Measurements from ENCODE around the gene C10orf67.

C10orf67 gene

GRCh38 chr10:23201837-23202236 lies 142.8 kb downstream of the C10orf67 start:
- H3K4me3 ChIP-seq (ENCODE audit: low read depth, low read length) = no peak overlapping the region
- no peak for TF ChIP-seq CTCF (IDR thresholded peaks at IDR 0.05; ENCODE audit: low read depth, low read length)
- TF ChIP-seq MYC (IDR thresholded peaks at IDR 0.05; ENCODE audit: low read depth, low read length) = no peak
- TF ChIP-seq POLR2A (IDR thresholded peaks at IDR 0.05; ENCODE audit: extremely low read depth, insufficient read length) = no peak
- TF ChIP-seq MAX (IDR thresholded peaks at IDR 0.05; ENCODE audit: low read depth, low read length) = no peak
- DNase-seq (ENCODE audit: low read depth) = no peak

GRCh38 chr10:23200997-23201652 lies 143.5 kb downstream of the C10orf67 start:
- no peak overlapping the region for H3K4me3 ChIP-seq (ENCODE audit: low read depth, low read length)
- no peak for TF ChIP-seq CTCF (IDR thresholded peaks at IDR 0.05; ENCODE audit: low read depth, low read length)
- no peak for TF ChIP-seq MAX (IDR thresholded peaks at IDR 0.05; ENCODE audit: low read depth, low read length)
- TF ChIP-seq MYC (IDR thresholded peaks at IDR 0.05; ENCODE audit: low read depth, low read length) = no peak
- TF ChIP-seq POLR2A (IDR thresholded peaks at IDR 0.05; ENCODE audit: extremely low read depth, insufficient read length) = no peak
- no peak for DNase-seq (ENCODE audit: low read depth)

GRCh38 chr10:23200586-23200985 lies 144.0 kb downstream of the C10orf67 start:
- no peak for DNase-seq (ENCODE audit: low read depth)
- TF ChIP-seq MYC (IDR thresholded peaks at IDR 0.05; ENCODE audit: low read depth, low read length) = no peak
- no peak for TF ChIP-seq CTCF (IDR thresholded peaks at IDR 0.05; ENCODE audit: low read depth, low read length)
- no peak for TF ChIP-seq POLR2A (IDR thresholded peaks at IDR 0.05; ENCODE audit: extremely low read depth, insufficient read length)
- TF ChIP-seq MAX (IDR thresholded peaks at IDR 0.05; ENCODE audit: low read depth, low read length) = no peak
- H3K4me3 ChIP-seq (ENCODE audit: low read depth, low read length) = no peak overlapping the region

- DNase-seq (ENCODE audit: low read depth) = no peak
- TF ChIP-seq MAX (IDR thresholded peaks at IDR 0.05; ENCODE audit: low read depth, low read length) (no peak), CTCF (IDR thresholded peaks at IDR 0.05; ENCODE audit: low read depth, low read length) (no peak), POLR2A (IDR thresholded peaks at IDR 0.05; ENCODE audit: extremely low read depth, insufficient read length) (no peak), MYC (IDR thresholded peaks at IDR 0.05; ENCODE audit: low read depth, low read length) (no peak)
- H3K4me3 ChIP-seq (ENCODE audit: low read depth, low read length) = no peak overlapping the region
Measured at GRCh38 chr10:23199768-23200511, 144.7 kb downstream of the C10orf67 start.

- H3K4me3 ChIP-seq (ENCODE audit: low read depth, low read length) = no peak overlapping the region
- TF ChIP-seq POLR2A (IDR thresholded peaks at IDR 0.05; ENCODE audit: extremely low read depth, insufficient read length) = no peak
- TF ChIP-seq CTCF (IDR thresholded peaks at IDR 0.05; ENCODE audit: low read depth, low read length) = no peak
- no peak for TF ChIP-seq MAX (IDR thresholded peaks at IDR 0.05; ENCODE audit: low read depth, low read length)
- no peak for TF ChIP-seq MYC (IDR thresholded peaks at IDR 0.05; ENCODE audit: low read depth, low read length)
- no peak for DNase-seq (ENCODE audit: low read depth)
Measured at GRCh38 chr10:23198940-23199767, 145.4 kb downstream of the C10orf67 start.

Data from NB4 (cell line).